Measurements from ENCODE around the gene KRT76.

KRT76 gene

GRCh38 chr12:52818887-52819420 is 41.8 kb upstream of the KRT76 start:
- no peaks in the 10 kb centered on the region for H3K9me3 ChIP-seq (ENCODE audit: insufficient read depth, low read length, severe bottlenecking)
- no peaks in the 10 kb centered on the region for H3K36me3 ChIP-seq (ENCODE audit: insufficient read depth, low read length)
- H3K27me3 ChIP-seq (ENCODE audit: insufficient read depth, low read length, poor library complexity): peaks cover 27% of the 10 kb centered on the region
- H3K9ac ChIP-seq (ENCODE audit: low read depth, low read length): no peak overlapping the region
- no peak overlapping the region for H3K4me2 ChIP-seq (ENCODE audit: insufficient read depth, low read length)
- H3K79me2 ChIP-seq (ENCODE audit: insufficient read depth, low read length): no peaks in the 10 kb centered on the region
- no peak overlapping the region for H2AFZ ChIP-seq (ENCODE audit: low read depth, low read length)
- DNase-seq: no peak
- H3K27ac ChIP-seq (ENCODE audit: low read length): no peak overlapping the region
- no peak for TF ChIP-seq CTCF (IDR thresholded peaks at IDR 0.05; ENCODE audit: borderline replicate concordance, extremely low read depth, low read length, poor library complexity, severe bottlenecking)
- TF ChIP-seq EZH2 (IDR thresholded peaks at IDR 0.05; ENCODE audit: borderline replicate concordance, low read depth, low read length, severe bottlenecking): no peak
- H3K4me1 ChIP-seq (ENCODE audit: insufficient read depth, low read length): no peaks in the 10 kb centered on the region
- ATAC-seq (ENCODE audit: insufficient read depth, low read depth): no peak
- no peak overlapping the region for H3K4me3 ChIP-seq (ENCODE audit: low read depth in 1 of 2, low read length in 2 of 2)
- H4K20me1 ChIP-seq (ENCODE audit: insufficient read depth, low read length): 0 out of 2 replicates have a peak, but pooled peaks cover 6% of the 10 kb centered on the region

GRCh38 chr12:52818388-52818787 is 41.2 kb upstream of the KRT76 start:
- H2AFZ ChIP-seq (ENCODE audit: low read depth, low read length): no peak overlapping the region
- H4K20me1 ChIP-seq (ENCODE audit: insufficient read depth, low read length): 0 out of 2 replicates have a peak, but pooled peaks cover 6% of the 10 kb centered on the region
- no peaks in the 10 kb centered on the region for H3K4me1 ChIP-seq (ENCODE audit: insufficient read depth, low read length)
- TF ChIP-seq CTCF (IDR thresholded peaks at IDR 0.05; ENCODE audit: borderline replicate concordance, extremely low read depth, low read length, poor library complexity, severe bottlenecking) (no peak), EZH2 (IDR thresholded peaks at IDR 0.05; ENCODE audit: borderline replicate concordance, low read depth, low read length, severe bottlenecking) (no peak)
- no peak overlapping the region for H3K9ac ChIP-seq (ENCODE audit: low read depth, low read length)
- no peak overlapping the region for H3K4me3 ChIP-seq (ENCODE audit: low read depth in 1 of 2, low read length in 2 of 2)
- ATAC-seq (ENCODE audit: insufficient read depth, low read depth): no peak
- H3K27ac ChIP-seq (ENCODE audit: low read length): no peak overlapping the region
- no peak for DNase-seq
- H3K9me3 ChIP-seq (ENCODE audit: insufficient read depth, low read length, severe bottlenecking): no peaks in the 10 kb centered on the region
- H3K27me3 ChIP-seq (ENCODE audit: insufficient read depth, low read length, poor library complexity): peaks cover 27% of the 10 kb centered on the region
- no peak overlapping the region for H3K4me2 ChIP-seq (ENCODE audit: insufficient read depth, low read length)
- no peaks in the 10 kb centered on the region for H3K79me2 ChIP-seq (ENCODE audit: insufficient read depth, low read length)
- no peaks in the 10 kb centered on the region for H3K36me3 ChIP-seq (ENCODE audit: insufficient read depth, low read length)

- Histone ChIP-seq H3K4me2 (ENCODE audit: insufficient read depth, low read length) (no peak overlapping the region), H3K9ac (ENCODE audit: low read depth, low read length) (no peak overlapping the region), H2AFZ (ENCODE audit: low read depth, low read length) (no peak overlapping the region), H3K4me1 (ENCODE audit: insufficient read depth, low read length) (no peaks in the 10 kb centered on the region), H3K27ac (ENCODE audit: low read length) (no peak overlapping the region), H3K79me2 (ENCODE audit: insufficient read depth, low read length) (no peaks in the 10 kb centered on the region), H3K9me3 (ENCODE audit: insufficient read depth, low read length, severe bottlenecking) (no peaks in the 10 kb centered on the region), H3K36me3 (ENCODE audit: insufficient read depth, low read length) (no peaks in the 10 kb centered on the region), H3K27me3 (ENCODE audit: insufficient read depth, low read length, poor library complexity) (peaks cover 27% of the 10 kb centered on the region), H3K4me3 (ENCODE audit: low read depth in 1 of 2, low read length in 2 of 2) (no peak overlapping the region), H4K20me1 (ENCODE audit: insufficient read depth, low read length) (0 out of 2 replicates have a peak, but pooled peaks cover 6% of the 10 kb centered on the region)
- TF ChIP-seq EZH2 (IDR thresholded peaks at IDR 0.05; ENCODE audit: borderline replicate concordance, low read depth, low read length, severe bottlenecking) (no peak), CTCF (IDR thresholded peaks at IDR 0.05; ENCODE audit: borderline replicate concordance, extremely low read depth, low read length, poor library complexity, severe bottlenecking) (no peak)
- ATAC-seq (ENCODE audit: insufficient read depth, low read depth): no peak
- no peak for DNase-seq
These were observed 40.6 kb upstream of the KRT76 start for GRCh38 chr12:52817699-52818238.

Measured in DND-41 (cell line).